Gastrocnemius medialis (tissue), 4 donors: ENCODE measurements around the gene PLA2G4A. TPM values are rescaled to one million over a fixed set of nuclear protein-coding genes. Genes with fewer than 3 reads are reported as not detected.

ENCODE experiments used
- ATAC-seq, 2 donors: fragments of 150-250 bp; one replicate each; pipeline ENCODE4 v1.9.1; 2016
- DNase-seq, 2 donors: peaks; one replicate each; pipeline ENCODE4 v3.0.0-alpha.2; 2019
- H3K27ac ChIP-seq, 4 donors: fragments of 200-600 bp; sonication (generic); 1 replicate in 1 of 4; 2 replicates in 3 of 4; pipeline ENCODE4 v1.5.1; 2016 to 2018; ENCODE audit warnings: mild to moderate bottlenecking in 2 of 4, moderate library complexity in 1 of 4
- H3K27me3 ChIP-seq, 3 donors: fragments of 200-600 bp; sonication (generic) in 2 of 3; 1 replicate in 1 of 3; 2 replicates in 2 of 3; pipeline versions ENCODE4 v1.5.1 to v1.6.0; 2016 to 2019; ENCODE audit warnings: mild to moderate bottlenecking in 1 of 3, moderate library complexity in 1 of 3
- H3K36me3 ChIP-seq, 2 donors: fragments of 200-600 bp; sonication (generic) in 1 of 2; one replicate each; pipeline ENCODE4 v1.5.1; 2017 to 2018
- H3K4me1 ChIP-seq, 2 donors: fragments of 200-600 bp; sonication (generic) in 1 of 2; one replicate each; pipeline ENCODE4 v1.5.1; 2016 to 2017; ENCODE audit warnings: mild to moderate bottlenecking in 2 of 2
- H3K4me3 ChIP-seq, 4 donors: fragments of 200-600 bp; sonication (generic) in 3 of 4; 1 replicate in 1 of 4; 2 replicates in 3 of 4; pipeline ENCODE4 v1.5.1; 2016 to 2019; ENCODE audit warnings: mild to moderate bottlenecking in 2 of 4
- H3K9me3 ChIP-seq, 3 donors: fragments of 200-600 bp; sonication (generic) in 2 of 3; 1 replicate in 1 of 3; 2 replicates in 2 of 3; pipeline ENCODE4 v1.5.1; 2016 to 2019
- POLR2A ChIP-seq, 2 donors: fragments of 450-650 bp; IDR thresholded peaks; one replicate each; pipeline ENCODE4 v1.6.1; 2017; ENCODE audit warnings: antibody characterized with exemption in 2 of 2, mild to moderate bottlenecking in 2 of 2, moderate library complexity in 2 of 2
- in situ Hi-C, 4 donors: fragments of 200-750 bp; cut with MboI; loops; one replicate each; pipeline versions ENCODE4 v1.15.0 to v1.8.0; 2017; ENCODE audit warnings: low sequenced_read_pairs in 4 of 4
- intact Hi-C: fragments of 100-400 bp; cut with DNase I; formaldehyde crosslinking; loops from one replicate; pipeline ENCODE4 v1.15.1; 2023; ENCODE audit warnings: low total_unique reads
- total RNA-seq, 4 donors: library from RNA; depleted of rRNA; stranded (reverse); fragments of >200 nt; gene quantifications; one replicate each; pipeline versions ENCODE4 v1.1.0 to v1.2.3, GENCODE V29; 2016
- TF ChIP-seq, protein P1 (sequence below), 5 experiments: fragments of 450-650 bp in 3 of 5; fragments of 200-600 bp in 2 of 5; sonication (generic) in 2 of 5; IDR thresholded peaks in 4 of 5; conservative IDR thresholded peaks in 1 of 5; 1 replicate in 4 of 5; 2 replicates in 1 of 5; pipeline ENCODE4 v1.5.1; 2016 to 2019; ENCODE audit warnings: antibody characterized with exemption in 5 of 5, mild to moderate bottlenecking in 3 of 5, moderate library complexity in 3 of 5

PLA2G4A gene
- total RNA-seq, 4 donors from 2014 or later = 0.44 to 0.95 (median 0.75) TPM

DNA sequence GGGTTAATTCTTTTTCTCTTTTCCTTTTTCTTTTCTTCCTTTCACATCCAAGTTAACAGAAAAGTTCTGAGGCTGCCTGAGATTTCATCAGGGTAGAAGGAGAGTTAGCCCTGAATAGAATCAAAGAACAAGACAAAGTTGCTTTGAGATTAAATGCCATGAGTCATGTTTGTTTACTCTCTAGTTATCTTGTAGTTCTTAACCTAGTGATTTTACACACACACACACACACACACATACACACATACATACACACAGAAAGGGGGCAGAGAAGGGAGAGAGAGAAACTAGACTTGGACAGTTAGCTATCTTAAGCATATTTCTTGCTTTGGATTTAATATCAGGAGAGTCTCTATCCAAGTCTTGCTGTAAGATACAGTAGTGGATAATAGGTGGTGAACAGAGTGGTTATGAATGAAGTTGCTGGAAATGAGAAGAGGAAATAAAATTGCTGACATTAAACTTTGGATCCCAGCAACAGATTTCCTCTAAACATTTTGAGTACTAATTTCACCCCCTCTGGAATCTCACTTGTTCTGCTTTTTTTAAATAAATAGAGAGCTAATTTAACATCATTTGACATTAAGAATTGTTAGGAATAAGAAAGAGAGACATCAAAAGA is 19.9 kb downstream of the PLA2G4A start:
- no peaks in the 10 kb centered on the region for H3K36me3 ChIP-seq
- TF ChIP-seq, protein P1, sequence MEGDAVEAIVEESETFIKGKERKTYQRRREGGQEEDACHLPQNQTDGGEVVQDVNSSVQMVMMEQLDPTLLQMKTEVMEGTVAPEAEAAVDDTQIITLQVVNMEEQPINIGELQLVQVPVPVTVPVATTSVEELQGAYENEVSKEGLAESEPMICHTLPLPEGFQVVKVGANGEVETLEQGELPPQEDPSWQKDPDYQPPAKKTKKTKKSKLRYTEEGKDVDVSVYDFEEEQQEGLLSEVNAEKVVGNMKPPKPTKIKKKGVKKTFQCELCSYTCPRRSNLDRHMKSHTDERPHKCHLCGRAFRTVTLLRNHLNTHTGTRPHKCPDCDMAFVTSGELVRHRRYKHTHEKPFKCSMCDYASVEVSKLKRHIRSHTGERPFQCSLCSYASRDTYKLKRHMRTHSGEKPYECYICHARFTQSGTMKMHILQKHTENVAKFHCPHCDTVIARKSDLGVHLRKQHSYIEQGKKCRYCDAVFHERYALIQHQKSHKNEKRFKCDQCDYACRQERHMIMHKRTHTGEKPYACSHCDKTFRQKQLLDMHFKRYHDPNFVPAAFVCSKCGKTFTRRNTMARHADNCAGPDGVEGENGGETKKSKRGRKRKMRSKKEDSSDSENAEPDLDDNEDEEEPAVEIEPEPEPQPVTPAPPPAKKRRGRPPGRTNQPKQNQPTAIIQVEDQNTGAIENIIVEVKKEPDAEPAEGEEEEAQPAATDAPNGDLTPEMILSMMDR (IDR thresholded peaks at IDR 0.05 in 4 of 5, conservative IDR thresholded peaks at IDR 0.05 in 1 of 5) = no peak
- no peak for TF ChIP-seq POLR2A (IDR thresholded peaks at IDR 0.05)
- no peak for DNase-seq
- H3K27me3 ChIP-seq = no peaks in the 10 kb centered on the region
- no peak for ATAC-seq
- H3K4me1 ChIP-seq = no peaks in the 10 kb centered on the region
- H3K4me3 ChIP-seq = no peak overlapping the region
- in situ Hi-C loops (no loop called here), intact Hi-C loops (no loop called here)
- H3K27ac ChIP-seq = no peak overlapping the region
- H3K9me3 ChIP-seq = no peaks in the 10 kb centered on the region

- Histone ChIP-seq H3K27me3 (no peaks in the 10 kb centered on the region), H3K36me3 (no peaks in the 10 kb centered on the region), H3K27ac (no peak overlapping the region), H3K4me1 (no peaks in the 10 kb centered on the region), H3K4me3 (no peak overlapping the region), H3K9me3 (no peaks in the 10 kb centered on the region)
- ATAC-seq (no peak), DNase-seq (no peak)
- in situ Hi-C loops = no loop called here
- intact Hi-C loops = no loop called here
- TF ChIP-seq, protein P1 (IDR thresholded peaks at IDR 0.05 in 4 of 5, conservative IDR thresholded peaks at IDR 0.05 in 1 of 5) = no peak
- no peak for TF ChIP-seq POLR2A (IDR thresholded peaks at IDR 0.05)
Measured at GRCh38 chr1:186849271-186849671, 20.5 kb downstream of the PLA2G4A start.

DNA sequence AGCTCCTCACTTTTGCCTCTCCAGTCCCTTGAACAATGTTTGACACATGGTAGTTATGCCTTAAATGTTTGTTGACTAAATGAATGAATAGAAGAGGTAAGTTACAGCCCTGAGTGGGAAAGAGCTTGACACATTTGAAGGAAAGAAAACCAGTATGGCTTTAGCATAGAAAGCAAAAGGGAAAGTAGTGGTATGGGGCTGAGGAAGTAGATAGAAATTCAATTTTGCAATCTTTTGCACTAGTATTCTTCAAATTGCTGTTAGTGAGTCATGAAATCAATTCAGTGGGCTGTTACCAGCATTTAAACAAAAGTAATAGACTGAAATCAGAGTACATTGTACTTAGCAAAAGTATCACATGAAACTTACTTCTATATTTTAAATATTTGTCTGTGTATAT is 21.1 kb downstream of the PLA2G4A start:
- no peaks in the 10 kb centered on the region for H3K27me3 ChIP-seq
- DNase-seq (no peak), ATAC-seq (no peak)
- intact Hi-C loops (no loop called here), in situ Hi-C loops (no loop called here)
- TF ChIP-seq, protein P1 (IDR thresholded peaks at IDR 0.05 in 4 of 5, conservative IDR thresholded peaks at IDR 0.05 in 1 of 5) = no peak
- TF ChIP-seq POLR2A (IDR thresholded peaks at IDR 0.05) = no peak
- H3K4me1 ChIP-seq = no peaks in the 10 kb centered on the region
- no peak overlapping the region for H3K27ac ChIP-seq
- H3K36me3 ChIP-seq = no peaks in the 10 kb centered on the region
- H3K9me3 ChIP-seq = no peaks in the 10 kb centered on the region
- H3K4me3 ChIP-seq = no peak overlapping the region

DNA sequence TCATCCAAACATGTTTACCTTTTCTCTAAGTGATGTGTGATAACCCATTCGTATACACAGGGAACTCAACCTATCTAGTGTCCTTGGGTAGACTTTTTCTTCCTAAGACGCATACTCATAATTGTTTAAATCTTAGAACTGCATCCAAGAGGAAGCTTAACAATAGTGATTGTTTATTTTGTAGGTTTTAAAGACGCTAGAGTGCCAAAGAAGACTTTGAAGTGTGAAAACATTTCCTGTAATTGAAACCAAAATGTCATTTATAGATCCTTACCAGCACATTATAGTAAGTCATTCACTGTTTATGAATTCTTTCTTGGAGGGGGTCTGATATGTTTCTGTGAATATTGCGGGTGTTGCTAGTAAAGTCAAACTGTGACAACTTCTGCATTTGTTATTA is 25.4 kb downstream of the PLA2G4A start:
- Histone ChIP-seq H3K9me3 (no peaks in the 10 kb centered on the region), H3K4me3 (no peak overlapping the region), H3K36me3 (no peaks in the 10 kb centered on the region), H3K4me1 (no peaks in the 10 kb centered on the region), H3K27ac (no peak overlapping the region), H3K27me3 (no peaks in the 10 kb centered on the region)
- in situ Hi-C loops = no loop called here
- DNase-seq = no peak
- no peak for ATAC-seq
- TF ChIP-seq, protein P1 (IDR thresholded peaks at IDR 0.05 in 4 of 5, conservative IDR thresholded peaks at IDR 0.05 in 1 of 5) = no peak
- TF ChIP-seq POLR2A (IDR thresholded peaks at IDR 0.05) = no peak
- intact Hi-C loops = no loop called here

DNA sequence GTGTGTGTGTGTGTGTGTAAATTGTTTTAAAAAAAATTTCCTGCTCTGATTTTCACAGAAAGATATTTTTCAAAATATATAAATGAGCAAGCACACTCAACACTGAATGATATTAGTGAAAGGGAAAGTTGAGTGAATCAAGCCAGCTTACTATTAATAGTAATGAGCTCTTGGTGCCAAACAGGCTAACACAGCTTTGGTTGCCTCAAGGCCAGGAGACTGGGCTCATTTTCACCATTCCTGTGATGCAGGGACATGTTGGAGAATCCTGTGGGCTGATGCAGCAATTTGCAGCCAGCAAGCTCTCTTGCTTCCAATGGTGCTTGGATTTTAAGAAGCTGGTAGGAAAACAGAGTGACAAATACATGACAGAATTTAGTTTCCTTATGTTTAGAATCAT is 30.2 kb downstream of the PLA2G4A start:
- Histone ChIP-seq H3K9me3 (no peaks in the 10 kb centered on the region), H3K27me3 (no peaks in the 10 kb centered on the region), H3K27ac (no peak overlapping the region), H3K4me1 (no peaks in the 10 kb centered on the region), H3K4me3 (no peak overlapping the region), H3K36me3 (no peaks in the 10 kb centered on the region)
- no peak for DNase-seq
- in situ Hi-C loops (no loop called here), intact Hi-C loops (no loop called here)
- TF ChIP-seq, protein P1 (IDR thresholded peaks at IDR 0.05 in 4 of 5, conservative IDR thresholded peaks at IDR 0.05 in 1 of 5) = no peak
- TF ChIP-seq POLR2A (IDR thresholded peaks at IDR 0.05) = no peak
- ATAC-seq = no peak
